HG02571 (cell line): ENCODE measurements around the gene UBE2G2.
A peak's percentile ranks its signal among the peaks of the same experiment; 100 is the strongest.
"Not testable (repeated sequence)": the region's sequence is repeated elsewhere in the genome, so short reads cannot be mapped to it uniquely, and the experiment has no call there.

Experiments
- ATAC-seq: cut with Tn5 transposase; IDR thresholded peaks from one replicate; pipeline ENCODE4 v1.9.1; 2021; ENCODE audit warnings: mild to moderate bottlenecking, moderate library complexity; ENCODE audit not compliant: unreplicated experiment

The UBE2G2 gene

DNA sequence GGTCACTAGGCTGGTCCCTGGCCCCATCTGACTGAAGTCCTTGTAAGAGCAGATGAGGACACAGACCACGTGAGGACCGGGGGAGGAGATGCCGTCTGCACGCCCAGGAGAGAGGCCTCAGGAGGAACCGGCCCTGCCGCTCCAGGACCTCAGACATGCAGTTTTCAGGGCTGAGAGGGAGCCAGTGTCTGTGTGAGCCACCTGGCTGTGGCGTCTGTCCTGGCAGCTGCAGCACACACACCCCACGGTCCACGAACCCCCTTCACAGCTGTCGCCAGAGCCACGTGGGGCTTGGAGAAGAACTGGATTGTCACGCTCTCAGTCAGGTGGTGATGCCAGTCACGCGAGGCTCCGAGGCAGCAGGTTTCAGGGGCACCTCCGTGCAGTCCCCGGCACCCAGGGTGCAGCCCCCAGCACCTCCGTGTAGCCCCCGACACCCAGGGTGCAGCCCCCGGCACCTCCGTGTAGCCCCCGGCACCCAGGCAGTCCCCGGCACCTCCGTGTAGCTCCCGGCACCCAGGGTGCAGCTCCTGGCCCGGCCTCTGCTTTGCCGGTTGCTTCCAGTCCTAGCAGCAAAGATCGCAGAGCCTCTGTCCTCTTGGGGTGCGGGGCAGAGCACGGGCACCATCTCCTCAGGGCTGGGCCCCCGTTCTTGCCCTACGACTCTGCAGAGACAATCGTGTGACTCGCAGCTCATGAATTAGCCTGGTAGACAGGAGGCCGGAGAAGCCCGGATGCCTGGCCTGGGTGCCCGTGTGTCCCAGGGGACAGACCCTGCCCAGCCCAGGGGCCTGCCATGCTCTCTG lies 35.2 kb upstream of the UBE2G2 start:
- no peak for ATAC-seq

DNA sequence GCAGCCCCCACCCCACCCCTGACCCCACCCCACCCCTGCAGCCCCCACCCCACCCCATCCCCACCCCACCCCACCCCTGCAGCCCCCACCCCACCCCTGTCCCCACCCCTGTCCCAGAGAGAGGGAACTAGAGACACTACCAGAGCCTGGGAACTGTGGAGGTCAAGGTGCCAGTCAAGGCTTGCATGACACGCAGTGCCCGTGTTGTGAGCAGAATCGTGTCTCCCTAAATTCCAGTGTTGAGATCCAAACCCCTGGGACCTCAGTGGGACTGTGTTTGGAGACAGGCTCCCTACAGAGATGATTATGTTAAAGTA lies 34.7 kb upstream of the UBE2G2 start:
- ATAC-seq: no peak

DNA sequence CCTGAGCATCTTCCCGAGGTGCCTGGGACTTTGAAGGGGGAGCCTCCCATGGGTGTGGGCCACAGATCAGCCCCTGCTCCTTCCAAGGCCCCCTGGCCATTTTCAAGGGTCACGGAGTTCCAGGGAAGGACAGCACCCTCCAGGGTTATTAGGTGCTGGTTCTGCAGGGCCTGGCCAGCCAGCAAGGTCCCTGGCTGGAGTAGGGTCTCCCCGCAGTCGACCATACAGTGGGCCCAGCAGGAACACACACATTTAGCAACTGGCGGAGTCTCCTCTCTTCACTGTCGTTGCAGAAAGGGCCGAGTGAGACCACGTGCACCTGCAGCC lies 34.0 kb upstream of the UBE2G2 start:
- no peak for ATAC-seq

DNA sequence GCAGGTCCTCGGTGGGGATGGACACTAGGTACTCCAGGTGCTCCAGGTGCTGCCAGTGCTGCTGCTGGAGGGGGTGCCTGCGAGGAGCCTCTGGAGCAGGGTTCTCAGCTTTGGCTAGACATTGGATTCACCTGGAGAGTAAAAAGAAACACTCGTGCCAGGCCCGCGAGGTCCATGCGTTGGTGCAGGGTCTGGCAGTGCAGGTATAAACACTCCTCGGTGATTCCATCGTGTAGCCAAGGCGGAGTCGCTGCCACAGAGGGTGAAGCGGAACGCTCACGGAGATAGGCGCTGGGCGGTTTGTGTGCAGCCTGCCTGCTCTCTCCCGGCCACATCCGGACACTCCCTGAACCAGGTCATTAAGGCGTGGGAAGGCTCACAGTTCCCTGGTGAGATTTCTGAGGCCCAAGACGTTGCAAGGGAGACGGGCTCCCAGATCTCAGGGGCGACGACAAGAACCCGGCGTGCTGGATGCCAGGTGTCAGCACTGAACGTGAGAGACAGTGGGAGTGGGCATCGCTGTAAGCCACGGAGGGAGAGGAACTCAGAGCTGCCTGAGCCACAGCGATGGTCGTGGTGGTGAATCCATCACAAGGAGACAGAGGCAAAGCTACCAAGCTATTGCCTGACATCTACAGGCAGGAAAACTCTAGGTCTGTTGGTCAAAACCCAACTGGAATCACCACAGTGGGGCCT lies 33.5 kb upstream of the UBE2G2 start:
- no peak for ATAC-seq

DNA sequence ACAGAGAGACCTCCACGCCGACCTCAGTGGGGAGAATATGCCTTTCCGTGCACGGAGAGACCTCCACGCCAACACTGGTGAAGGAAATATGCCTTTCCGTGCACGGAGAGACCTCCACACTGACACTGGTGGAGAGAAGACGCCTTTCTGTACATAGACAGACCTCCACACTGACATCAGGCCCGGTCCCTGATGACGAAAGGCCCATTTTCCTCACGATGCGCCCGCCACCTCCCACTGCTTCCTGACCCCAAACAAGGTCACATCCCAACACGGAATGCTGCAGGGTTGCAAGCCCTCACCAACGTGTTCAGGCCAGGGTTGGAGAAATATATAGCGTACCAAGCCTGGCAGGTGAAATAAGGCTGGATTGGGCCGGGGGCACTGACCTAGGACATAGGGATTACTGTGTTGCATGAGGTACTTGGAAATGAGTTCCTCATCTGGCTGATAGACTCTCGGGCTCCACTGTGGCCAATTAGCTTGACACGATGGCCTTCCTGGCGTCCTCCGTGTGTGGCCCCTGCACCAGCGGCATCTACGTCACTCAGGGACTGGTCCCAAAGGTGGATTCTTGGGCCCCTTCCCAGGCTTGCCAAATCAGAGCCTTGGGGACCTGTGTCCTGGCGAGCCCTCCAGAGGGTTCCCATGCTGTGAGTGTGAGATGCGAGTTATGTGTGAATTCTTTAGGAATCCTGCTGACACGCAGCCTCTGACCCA lies 32.8 kb upstream of the UBE2G2 start:
- no peak for ATAC-seq

DNA sequence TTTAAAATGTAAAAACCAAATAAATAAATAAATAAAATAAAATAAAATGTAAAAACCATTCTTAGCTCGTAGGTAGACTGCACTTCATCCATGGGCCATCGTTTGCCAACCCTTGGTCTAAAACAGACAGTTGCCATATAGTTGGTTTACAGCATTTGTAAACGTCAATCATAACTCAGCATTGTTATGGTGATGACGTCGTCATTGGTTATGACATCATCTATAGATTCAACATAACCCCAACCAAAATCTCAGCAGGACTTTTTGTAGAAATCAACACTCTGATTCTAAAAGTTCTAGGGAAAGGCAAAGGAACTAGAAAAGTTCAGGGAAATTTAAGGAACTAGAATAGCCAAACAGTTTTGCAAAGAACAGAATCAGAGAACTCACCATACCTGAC lies 32.0 kb upstream of the UBE2G2 start:
- ATAC-seq: no peak

DNA sequence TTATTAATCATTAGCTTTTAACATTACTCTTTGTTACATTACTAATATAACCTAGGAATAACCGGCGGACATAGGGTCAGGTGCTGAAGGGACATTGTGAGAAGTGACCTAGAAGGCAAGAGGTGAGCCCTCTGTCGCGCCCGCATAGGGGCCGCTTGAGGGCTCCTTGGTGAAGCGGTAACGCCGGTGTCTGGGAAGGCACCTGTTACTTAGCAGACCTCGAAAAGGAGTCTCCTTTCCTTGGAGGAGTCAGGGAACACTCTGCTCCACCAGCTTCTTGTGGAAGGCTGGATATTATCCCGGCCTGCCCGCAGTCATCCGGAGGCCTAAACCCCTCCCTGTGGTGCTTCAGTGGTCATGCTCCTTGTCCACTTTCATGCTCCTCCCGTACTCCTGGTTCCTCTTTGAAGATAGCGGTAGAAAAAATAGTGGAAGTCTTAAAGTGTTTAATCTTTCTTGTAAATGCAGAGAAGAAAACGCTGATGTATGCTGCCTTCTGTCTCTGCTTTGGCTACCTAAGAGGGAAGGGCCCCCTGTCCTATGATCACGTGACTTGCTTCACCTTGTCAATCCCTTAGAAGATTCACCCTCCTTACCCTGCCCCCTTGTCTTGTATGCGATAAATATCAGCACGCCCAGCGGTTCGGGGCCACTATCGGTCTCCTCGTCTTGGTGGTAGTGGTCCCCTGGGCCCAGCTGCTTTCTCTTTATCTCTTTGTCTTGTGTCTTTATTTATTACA lies 31.1 kb upstream of the UBE2G2 start:
- not testable (repeated sequence) for ATAC-seq

DNA sequence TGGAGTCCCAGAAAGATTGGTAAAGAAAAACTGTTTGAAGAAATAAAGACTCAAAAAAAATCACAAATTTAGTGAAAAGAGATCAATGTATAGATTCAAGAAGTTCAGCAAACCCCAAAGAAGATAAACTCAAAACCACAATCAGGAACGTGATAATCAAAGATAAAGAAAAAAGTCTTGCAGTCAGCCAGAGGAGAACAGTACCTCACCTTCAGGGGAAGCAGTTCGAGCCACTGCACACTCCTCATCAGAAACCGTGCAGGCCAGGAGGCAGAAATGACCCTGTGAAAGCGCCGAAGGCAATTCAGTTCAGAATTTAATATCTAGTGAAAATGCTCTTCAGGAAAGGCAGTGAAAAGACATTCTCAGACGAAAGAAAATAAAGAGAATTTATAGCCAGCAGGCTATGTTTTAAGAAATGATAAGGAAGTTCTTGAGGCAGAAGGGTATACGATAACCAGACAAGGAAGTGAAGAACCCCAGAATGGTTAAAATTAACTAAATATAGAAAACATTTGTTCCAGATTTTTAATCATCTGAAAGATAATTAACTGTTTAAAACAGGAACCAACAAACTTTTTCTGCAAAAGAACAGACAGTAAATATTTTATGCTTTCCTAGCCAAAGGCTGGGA lies 29.7 kb upstream of the UBE2G2 start:
- ATAC-seq: no peak

DNA sequence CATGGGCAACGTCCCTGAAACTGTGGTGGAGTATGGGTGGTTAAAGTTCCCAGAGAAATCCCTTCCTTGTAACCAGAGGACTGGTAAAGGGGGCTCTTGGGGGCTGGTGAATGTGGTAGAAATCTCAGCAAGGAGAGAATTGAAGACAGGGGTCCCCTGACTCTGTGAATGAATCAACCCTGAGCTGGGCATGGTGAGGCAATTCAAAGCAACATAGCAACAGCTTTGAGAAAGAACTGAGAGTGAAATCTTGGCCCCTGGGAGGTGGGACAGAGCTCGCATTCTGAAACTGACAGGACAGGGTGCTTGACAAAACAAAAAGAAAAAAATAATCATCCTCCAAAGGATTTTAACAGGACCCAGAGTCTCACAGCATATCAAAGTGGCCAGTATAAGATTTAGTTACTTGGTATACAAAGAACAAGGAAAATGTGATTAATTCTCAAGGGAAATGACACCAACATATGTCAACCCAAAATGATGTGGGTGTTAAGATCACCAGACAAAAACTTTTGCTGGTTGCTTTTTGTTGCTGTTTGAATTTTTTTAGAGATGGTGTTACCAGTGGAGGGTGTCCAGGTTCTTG lies 28.0 kb upstream of the UBE2G2 start:
- no peak for ATAC-seq

DNA sequence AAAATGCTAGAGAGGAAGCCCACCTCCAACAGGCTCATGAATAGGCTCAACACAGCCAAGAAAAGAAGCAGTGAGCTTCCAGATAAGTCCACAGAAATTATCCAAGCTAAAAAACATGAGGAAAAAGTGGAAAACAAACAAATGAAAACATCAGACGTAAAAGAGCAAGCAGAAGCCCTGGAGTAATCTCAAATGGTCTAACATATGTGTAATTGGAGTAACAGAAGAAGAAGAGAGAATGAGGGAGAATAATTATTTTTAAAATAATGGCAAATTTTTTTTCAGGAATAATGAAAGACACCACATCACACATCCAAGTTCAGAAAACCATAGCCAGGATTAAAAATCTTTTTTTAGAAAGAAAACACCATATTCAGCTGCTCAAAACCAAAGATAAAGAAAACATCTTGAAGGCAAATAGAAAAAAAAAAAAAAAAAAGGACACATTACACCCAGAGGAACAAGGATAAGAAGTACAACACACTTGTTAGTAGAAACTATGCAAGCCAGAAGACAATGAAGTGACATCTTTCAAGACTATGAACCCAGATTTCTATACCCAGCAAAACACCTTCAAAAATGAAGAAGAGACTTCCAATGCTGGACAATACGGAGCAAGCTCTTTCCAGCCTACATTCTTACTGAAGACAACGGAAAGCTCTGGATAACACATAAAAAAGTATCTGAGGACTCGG lies 26.9 kb upstream of the UBE2G2 start:
- ATAC-seq: no peak

DNA sequence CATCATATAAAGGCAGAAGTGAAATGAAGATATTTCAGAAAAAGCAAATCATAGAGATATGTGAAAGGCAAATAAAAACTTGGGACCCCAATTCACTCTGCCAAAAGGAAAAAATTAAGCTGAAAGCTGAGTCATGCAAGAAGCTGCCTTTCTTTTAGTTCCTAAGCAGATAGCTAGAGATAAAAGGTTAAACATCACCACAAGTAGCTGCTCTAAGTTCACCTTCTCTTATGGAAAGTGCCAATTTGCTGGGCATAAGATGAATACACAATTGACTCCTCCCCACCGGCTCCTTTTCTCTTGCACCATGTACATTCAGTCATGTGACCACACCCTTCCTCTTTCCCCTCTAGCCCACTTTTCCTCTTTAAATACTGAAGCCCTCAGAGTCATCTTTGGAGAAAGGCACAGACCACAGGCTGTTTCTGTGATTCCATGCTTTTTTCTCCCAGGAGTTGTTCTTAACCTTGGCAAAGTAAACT lies 21.6 kb upstream of the UBE2G2 start:
- ATAC-seq: no peak

DNA sequence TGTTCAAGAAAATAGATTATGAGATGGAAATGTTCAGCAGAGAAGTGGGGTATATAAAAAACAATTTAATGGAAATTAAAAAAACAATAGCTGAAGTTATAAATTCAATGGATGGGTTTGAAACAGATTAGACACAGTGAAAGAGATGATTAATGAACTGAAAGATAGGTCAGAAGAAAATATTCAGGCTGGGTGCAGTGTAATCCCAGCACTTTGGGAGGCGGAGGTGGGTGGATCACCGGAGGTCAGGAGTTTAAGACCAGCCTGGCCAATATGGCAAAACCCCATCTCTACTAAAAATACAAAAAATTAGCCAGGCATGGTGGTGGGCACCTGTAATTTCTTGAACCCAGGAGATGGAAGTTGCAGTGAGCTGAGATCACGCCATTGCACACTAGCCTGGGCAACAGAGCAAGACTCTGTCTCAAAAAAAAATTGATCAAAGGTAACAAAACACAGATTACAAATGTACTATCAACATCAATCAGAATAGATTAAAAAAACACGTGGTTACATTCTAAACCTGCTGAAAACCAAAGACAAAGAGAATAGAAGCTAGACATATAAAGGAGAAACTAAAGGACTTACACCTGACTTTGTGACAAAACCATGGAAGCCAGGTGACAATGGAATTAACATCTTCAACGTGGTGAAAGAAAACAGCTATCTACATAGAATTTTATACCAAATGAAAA lies 21.0 kb upstream of the UBE2G2 start:
- ATAC-seq: no peak

DNA sequence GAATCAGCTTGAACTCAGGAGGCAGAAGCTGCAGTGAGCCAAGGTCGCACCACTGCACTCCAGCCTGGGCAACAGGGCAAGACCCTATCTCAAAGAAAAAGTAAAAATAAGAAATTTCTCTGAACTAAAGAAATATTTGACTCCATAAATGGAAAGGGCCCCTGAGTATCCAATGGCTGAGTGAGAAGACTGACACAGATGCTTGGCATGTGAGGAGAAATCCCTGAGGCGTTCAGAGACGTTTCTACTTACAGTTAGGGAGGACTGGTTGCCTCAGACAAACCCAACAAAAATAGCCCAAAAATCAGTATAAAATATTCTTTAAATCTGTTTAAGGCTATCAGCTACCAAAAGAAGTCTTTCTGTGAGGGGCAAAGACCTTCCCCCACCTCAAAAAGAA lies 19.2 kb upstream of the UBE2G2 start:
- ATAC-seq: no peak

DNA sequence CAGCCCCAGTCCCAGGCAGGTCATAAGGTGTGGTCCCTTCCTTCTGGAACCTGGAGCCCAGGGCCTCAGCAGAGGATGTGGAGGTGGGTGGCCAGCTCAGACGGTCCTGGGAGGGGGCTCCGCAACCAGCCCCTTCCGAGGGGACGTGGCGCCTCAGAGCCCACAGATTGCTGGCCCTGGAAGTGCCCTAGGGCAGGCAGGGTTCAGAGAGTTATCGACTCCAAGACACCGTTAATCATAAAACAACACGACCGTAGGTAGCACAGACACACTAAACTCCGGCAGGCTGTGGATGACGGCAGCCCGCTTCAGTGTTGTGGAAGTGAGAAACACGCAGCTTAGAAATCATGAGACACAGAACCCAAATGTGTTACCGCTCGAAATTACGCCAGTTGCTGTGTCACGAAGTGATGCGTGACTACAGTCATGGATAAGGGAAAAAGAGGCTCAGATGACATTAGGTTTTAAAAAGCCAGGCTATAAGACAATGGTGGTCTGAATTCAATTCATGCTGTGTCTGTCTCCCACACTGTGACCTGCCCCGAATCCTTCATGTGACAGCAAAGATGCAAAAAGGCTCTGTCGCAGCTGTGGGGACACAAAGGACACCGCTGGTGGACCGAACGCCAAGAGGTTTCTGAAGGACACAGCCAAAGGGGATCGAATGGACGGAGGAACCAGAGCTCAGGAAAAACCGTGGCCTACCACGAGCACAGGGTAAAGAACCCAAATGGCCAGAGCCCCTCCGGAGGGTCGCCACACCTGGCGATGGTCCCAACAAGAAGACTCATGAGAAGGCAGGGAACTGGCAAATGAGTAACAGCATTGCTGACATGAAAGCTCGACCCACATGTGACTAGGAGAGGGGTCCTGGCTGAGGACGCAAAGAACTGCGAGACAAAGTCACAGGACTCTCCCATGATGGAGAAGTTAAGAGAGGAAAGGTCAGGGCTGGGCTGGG lies 17.9 kb upstream of the UBE2G2 start:
- ATAC-seq: no peak

DNA sequence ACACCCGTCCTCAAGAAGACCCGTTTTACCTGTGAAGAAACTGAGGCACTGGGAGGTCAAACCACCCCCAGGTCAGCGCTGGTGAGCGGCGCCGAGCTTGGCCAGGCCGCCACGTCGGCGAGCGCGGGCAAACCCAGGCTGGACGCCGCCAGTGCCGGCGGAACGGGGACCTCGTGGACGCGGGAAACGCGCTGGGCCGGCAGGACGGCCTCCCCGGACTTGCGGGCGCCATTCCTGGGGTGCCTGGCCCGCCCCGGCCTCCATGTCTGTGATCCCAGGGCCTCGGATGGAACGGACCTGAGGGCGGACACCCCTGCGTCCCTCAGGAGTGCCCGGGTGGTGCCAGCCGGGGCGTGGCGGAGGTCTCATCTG lies 17.0 kb upstream of the UBE2G2 start:
- ATAC-seq: no peak

DNA sequence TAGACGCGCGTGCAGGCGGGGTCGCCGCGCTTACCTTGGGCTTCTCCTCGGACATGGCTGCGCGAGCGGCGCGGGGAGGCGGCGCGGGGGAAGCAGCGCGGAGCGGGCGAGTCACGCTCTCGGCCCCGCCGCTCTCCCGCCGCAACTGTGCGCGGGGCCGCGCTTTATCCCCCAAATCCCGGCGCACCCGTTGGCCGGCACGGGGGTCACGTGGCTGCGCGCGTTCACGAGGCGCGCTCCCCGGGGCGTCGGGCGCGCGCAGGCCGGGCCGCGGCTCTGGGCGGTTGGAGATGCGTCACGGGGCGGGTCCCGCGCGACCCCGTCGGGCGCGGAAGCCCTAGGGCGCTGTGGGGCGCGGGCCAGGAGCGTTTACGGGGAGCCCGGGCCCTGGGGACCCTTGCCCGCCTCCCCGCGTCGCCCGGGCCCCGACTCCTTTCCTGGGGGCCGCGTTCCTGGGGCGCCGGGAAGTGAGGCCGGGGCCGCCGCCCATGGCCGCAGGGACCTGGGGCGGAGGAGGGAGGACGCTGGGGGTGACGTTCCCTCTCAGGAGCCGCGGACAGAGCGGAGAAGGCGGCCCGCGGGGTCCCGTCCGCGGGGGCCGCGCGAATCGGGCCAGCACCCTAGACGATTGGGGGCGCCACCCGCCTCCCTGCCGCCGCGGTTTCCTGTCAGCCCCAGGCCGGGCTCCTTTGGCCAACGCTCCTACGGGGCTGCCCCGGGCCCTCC lies 16.5 kb upstream of the UBE2G2 start, which contains the start of gene SUMO3:
TSS of gene SUMO3 (minus strand) at position 149 of the 726 bp plus-strand sequence. CDS start at position 55, 94 bp downstream.
- ATAC-seq: peak; percentile 64

DNA sequence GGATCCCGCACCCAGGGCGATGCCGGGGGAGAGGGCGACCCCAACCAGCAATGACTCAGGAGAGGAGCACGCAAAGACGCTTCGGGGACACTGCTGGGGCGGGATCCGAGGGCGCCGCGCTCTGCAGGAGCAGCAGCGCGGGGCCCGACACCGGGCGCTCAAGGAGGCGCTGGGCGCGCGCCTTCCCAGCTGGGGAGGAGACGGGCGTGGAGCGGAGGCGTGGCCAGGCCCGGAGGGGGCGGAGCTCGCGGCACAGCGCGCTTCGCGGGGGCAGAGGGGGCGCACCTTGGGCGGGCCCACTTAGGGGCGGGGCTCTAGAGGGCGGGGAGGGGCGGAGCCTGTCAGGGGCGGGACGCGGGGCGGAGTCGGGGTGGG lies 15.9 kb upstream of the UBE2G2 start:
- ATAC-seq: peak; percentile 66
